Mesothelial cell of epicardium (in vitro differentiated cells): ENCODE results near the gene C10orf62. TPM values are rescaled to one million over a fixed set of nuclear protein-coding genes. Genes with fewer than 3 reads are reported as not detected.
"Not testable (repeated sequence)": the region's sequence is repeated elsewhere in the genome, so short reads cannot be mapped to it uniquely, and the experiment has no call there.

Experiments used
- DNase-seq, 2 experiments: peaks; one replicate each; pipeline ENCODE4 v3.0.0; 2021; ENCODE audit warnings: low spot score in 2 of 2; ENCODE audit not compliant: unreplicated experiment in 2 of 2
- H3K27ac Mint-ChIP-seq: 2 replicates; pipeline ENCODE4 v1.8.0; 2021; ENCODE audit warnings: mixed read lengths
- H3K27me3 Mint-ChIP-seq: 2 replicates; pipeline ENCODE4 v1.8.0; 2021; ENCODE audit warnings: low read depth, mixed read lengths
- H3K36me3 Mint-ChIP-seq: 2 replicates; pipeline ENCODE4 v1.8.0; 2021; ENCODE audit warnings: mixed read lengths
- H3K4me1 Mint-ChIP-seq: 2 replicates; pipeline ENCODE4 v1.8.0; 2021; ENCODE audit warnings: mixed read lengths
- H3K4me3 Mint-ChIP-seq: 2 replicates; pipeline ENCODE4 v1.8.0; 2021; ENCODE audit warnings: mild to moderate bottlenecking, moderate library complexity, mixed read lengths
- H3K9me3 Mint-ChIP-seq: 2 replicates; pipeline ENCODE4 v1.8.0; 2021; ENCODE audit warnings: mixed read lengths
- CTCF ChIP-seq: fragments of 200-600 bp; sonication (generic); IDR thresholded peaks from one replicate; pipeline ENCODE4 v1.5.0; 2021; ENCODE audit warnings: antibody characterized with exemption; ENCODE audit not compliant: unreplicated experiment
- total RNA-seq: library from RNA; stranded (reverse); gene quantifications from 3 replicates; pipeline ENCODE4 v1.2.1, GENCODE V29; 2021

C10orf62 gene
- total RNA-seq, 1 donor from 2014 or later = not detected

DNA sequence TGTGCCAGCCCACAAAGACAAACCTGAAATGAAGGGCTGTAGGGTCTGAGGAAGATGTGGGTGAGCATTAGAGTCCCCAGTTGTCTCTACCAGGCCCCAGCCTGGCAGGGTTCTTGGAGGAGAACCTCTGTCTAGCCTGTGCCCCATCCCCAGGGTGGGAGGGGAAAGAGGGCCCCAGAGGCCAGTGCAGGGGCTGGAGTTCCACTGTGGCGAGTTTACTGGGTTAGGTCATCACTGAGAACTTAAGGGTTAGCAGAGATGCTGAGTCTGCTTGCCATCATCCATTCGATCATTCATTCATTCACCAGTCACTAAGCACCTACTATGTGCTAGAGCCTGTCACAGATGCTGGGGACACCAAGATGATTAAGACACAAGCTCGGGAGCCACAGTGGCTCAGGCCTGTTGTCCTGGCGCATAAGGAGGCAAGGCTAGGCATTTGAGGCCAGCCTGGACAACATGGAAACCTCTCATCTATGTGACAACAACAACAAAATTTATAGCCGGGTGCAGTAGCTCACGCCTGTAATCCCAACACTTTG, 14.3 kb upstream of the C10orf62 start:
- Mint-ChIP-seq H3K27me3 (no peaks in the 10 kb centered on the region), H3K9me3 (no peaks in the 10 kb centered on the region), H3K4me1 (peaks cover 27% of the 10 kb centered on the region), H3K27ac (no peak overlapping the region), H3K36me3 (no peaks in the 10 kb centered on the region), H3K4me3 (no peak overlapping the region)
- DNase-seq = no peak
- no peak for TF ChIP-seq CTCF

GRCh38 chr10:97576487-97576886, 13.0 kb upstream of the C10orf62 start:
- H3K9me3 Mint-ChIP-seq, DNase-seq, H3K36me3 Mint-ChIP-seq, H3K4me3 Mint-ChIP-seq, H3K27me3 Mint-ChIP-seq: not testable (repeated sequence)
- Mint-ChIP-seq H3K4me1 (peaks cover 23% of the 10 kb centered on the region), H3K27ac (peak overlapping the region; percentile 59)

- Mint-ChIP-seq H3K36me3 (no peaks in the 10 kb centered on the region), H3K9me3 (no peaks in the 10 kb centered on the region), H3K27me3 (no peaks in the 10 kb centered on the region), H3K4me1 (peaks cover 14% of the 10 kb centered on the region), H3K27ac (no peak overlapping the region), H3K4me3 (no peak overlapping the region)
- DNase-seq = no peak
- no peak for TF ChIP-seq CTCF
Measured at GRCh38 chr10:97577701-97578100, 11.8 kb upstream of the C10orf62 start.

DNA sequence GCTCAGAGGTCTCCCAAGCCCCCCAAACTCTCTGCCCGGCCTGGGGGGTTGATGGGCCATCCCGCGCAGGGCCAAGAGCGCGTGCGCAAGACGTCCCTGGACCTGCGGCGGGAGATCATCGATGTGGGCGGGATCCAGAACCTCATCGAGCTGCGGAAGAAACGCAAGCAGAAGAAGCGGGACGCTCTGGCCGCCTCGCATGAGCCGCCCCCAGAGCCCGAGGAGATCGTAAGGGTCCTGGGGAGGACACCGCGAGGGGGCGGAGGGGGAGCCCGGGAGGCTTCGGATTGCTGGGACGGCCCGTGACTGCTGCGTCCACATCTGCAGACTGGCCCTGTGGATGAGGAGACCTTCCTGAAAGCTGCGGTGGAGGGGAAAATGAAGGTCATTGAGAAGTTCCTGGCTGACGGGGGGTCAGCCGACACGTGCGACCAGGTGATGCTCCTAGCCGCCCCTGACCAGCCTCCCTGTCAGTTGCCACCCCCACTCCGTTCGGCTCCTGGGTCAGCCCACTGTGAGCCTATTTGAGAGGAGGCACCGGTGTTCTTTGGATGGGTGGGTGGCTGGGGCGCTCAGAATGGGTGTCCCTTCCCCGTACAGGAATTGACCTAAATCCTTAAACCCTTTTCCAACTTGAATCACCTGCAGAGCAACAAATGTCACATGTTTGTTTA, 11.2 kb upstream of the C10orf62 start:
- no peaks in the 10 kb centered on the region for H3K36me3 Mint-ChIP-seq
- H3K27ac Mint-ChIP-seq = no peak overlapping the region
- no peak for TF ChIP-seq CTCF
- no peak for DNase-seq
- no peaks in the 10 kb centered on the region for H3K27me3 Mint-ChIP-seq
- H3K4me1 Mint-ChIP-seq = peaks cover 9% of the 10 kb centered on the region
- H3K4me3 Mint-ChIP-seq = no peak overlapping the region
- no peaks in the 10 kb centered on the region for H3K9me3 Mint-ChIP-seq

GRCh38 chr10:97580421-97581367, 8.8 kb upstream of the C10orf62 start:
- H3K27me3 Mint-ChIP-seq = no peaks in the 10 kb centered on the region
- no peaks in the 10 kb centered on the region for H3K36me3 Mint-ChIP-seq
- no peak for TF ChIP-seq CTCF
- no peak overlapping the region for H3K27ac Mint-ChIP-seq
- H3K4me3 Mint-ChIP-seq = no peak overlapping the region
- peaks cover 6% of the 10 kb centered on the region for H3K4me1 Mint-ChIP-seq
- H3K9me3 Mint-ChIP-seq = no peaks in the 10 kb centered on the region
- DNase-seq = no peak

DNA sequence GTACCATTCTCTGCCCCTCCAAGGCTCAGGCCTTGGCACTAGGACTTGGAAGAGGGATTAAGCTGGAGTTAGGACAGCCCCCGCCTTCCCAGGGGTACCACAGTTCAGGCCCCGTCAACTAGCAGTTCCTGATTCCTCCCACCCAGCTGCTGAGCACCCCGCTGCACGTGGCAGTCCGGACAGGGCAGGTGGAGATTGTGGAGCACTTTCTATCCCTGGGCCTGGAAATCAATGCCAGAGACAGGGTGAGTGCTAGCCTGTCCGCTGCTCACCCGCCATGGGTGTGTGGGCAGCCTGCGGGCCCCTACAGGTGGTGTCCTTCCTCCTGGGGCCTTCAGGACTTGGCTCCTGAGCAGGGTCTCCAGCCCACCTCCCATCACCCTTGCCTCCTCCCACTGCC, 7.4 kb upstream of the C10orf62 start:
- Mint-ChIP-seq H3K4me1 (peaks cover 6% of the 10 kb centered on the region), H3K9me3 (no peaks in the 10 kb centered on the region), H3K36me3 (no peaks in the 10 kb centered on the region), H3K27ac (no peak overlapping the region), H3K27me3 (no peaks in the 10 kb centered on the region), H3K4me3 (no peak overlapping the region)
- no peak for TF ChIP-seq CTCF
- no peak for DNase-seq
